ENCODE results near the gene CABLES1. TPM values are rescaled to one million over a fixed set of nuclear protein-coding genes. Genes with fewer than 3 reads are reported as not detected.
A peak's percentile ranks its signal among the peaks of the same experiment; 100 is the strongest.

Gene CABLES1
- total RNA-seq, 4 donors from 2014 or later: 0.58 to 1.6 (median 1.3) TPM

DNA sequence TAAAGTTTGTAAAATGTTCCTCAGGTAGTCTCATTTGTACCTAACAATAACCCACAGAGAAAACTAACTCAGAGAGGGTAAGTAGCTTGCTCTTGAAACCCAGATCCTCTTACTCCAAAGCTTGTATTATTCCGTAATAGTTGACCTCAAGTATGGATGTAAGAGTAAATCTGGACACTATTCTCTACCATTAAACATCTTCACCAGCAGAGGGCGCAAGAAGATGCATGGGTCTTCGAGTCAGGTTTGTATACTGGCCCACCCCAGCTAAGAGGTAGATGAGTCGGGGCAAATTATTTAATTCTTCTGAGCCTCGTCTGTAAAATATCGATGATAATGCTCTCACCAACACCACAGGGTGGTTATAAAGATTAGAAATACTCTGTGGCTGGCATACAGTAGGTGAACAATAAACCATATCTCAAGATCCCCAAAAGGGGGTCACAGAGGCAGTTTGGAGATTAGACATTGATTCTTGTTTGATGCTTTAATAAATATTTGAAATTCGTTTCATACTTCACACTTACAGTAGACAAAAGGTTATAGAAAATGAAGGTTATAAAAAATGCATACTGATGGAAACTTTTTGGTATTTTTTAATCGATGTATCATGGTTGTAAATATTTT, 3.5 kb upstream of the CABLES1 start:
- TF ChIP-seq, protein P1, sequence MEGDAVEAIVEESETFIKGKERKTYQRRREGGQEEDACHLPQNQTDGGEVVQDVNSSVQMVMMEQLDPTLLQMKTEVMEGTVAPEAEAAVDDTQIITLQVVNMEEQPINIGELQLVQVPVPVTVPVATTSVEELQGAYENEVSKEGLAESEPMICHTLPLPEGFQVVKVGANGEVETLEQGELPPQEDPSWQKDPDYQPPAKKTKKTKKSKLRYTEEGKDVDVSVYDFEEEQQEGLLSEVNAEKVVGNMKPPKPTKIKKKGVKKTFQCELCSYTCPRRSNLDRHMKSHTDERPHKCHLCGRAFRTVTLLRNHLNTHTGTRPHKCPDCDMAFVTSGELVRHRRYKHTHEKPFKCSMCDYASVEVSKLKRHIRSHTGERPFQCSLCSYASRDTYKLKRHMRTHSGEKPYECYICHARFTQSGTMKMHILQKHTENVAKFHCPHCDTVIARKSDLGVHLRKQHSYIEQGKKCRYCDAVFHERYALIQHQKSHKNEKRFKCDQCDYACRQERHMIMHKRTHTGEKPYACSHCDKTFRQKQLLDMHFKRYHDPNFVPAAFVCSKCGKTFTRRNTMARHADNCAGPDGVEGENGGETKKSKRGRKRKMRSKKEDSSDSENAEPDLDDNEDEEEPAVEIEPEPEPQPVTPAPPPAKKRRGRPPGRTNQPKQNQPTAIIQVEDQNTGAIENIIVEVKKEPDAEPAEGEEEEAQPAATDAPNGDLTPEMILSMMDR (IDR thresholded peaks at IDR 0.05 in 4 of 5, conservative IDR thresholded peaks at IDR 0.05 in 1 of 5): peak; percentile 71 to 81 (median 75)
- no peak for TF ChIP-seq POLR2A (IDR thresholded peaks at IDR 0.05)
- H3K27me3 ChIP-seq: peaks cover 7 to 18% (median 7%) of the 10 kb centered on the region in 3 donors
- ATAC-seq (peak; percentile 49 to 55), DNase-seq (peak in 1 of 2 donors; percentile 28)
- in situ Hi-C loops (cut with MboI; ENCODE audit: low sequenced_read_pairs in 4 of 4) (loop anchor here (5.0 to 25.0 kb wide), 5 partner anchors 225 to 455 kb away; partner anchors contain the start of gene NPC1 (in 1 of the 4)), intact Hi-C loops (cut with DNase I; ENCODE audit: low total_unique reads) (loop anchor here (1.0 to 10.0 kb wide), 3 partner anchors 227 to 1143 kb away; no protein-coding TSS in a partner anchor)
- H3K4me3 ChIP-seq: no peak overlapping the region
- no peak overlapping the region for H3K27ac ChIP-seq
- H3K36me3 ChIP-seq: no peaks in the 10 kb centered on the region
- H3K9me3 ChIP-seq: no peaks in the 10 kb centered on the region
- H3K4me1 ChIP-seq: peaks cover 6 to 12% of the 10 kb centered on the region in 2 donors

DNA sequence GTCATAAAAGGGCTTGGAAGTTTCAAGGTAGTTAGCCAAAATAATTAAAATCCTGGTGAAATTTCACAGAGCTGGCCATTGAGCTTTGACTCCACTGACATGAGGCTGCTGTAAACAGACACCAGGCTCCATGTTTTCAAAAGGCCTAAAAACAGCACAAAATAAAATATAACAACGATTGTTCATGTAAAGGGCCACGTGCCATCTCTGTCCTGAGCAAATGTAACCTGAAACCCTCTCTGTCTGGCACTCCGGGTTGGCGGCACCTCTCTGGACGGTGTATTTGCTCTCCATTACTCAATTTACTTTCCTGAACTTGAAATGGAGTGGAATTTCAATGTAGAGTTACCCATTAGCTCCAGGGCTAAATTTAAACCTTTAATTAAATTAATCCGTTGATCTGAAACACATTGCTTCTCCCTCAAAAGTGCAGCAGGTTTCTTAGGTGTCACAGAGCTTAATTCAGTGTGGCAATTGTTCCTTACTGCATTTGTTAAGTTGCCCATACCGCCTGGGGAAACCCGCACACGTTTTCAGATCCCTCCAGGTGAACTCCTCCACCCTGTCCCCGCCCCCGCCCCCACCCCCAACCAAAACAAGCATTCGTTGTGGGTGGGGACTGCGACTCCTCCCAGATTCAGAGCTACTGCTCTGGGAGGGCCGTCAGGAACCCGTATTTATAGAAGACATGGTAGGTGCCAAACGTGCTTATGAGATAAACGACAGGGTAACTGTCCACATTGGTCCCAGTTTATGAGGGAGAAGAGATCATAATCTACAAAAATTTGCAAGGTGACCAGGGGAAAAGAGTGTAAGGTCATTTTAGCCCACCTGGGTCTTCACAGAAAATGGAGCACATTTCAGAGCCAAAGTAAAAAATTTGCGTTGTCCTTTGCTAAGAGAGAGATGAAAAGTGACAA, 1.2 kb upstream of the CABLES1 start:
- Histone ChIP-seq H3K36me3 (no peaks in the 10 kb centered on the region), H3K9me3 (no peaks in the 10 kb centered on the region), H3K27me3 (peaks cover 9 to 28% (median 21%) of the 10 kb centered on the region in 3 donors), H3K27ac (peak overlapping the region; percentile 8 to 75 (median 66)), H3K4me1 (peaks cover 6 to 12% of the 10 kb centered on the region in 2 donors), H3K4me3 (peak overlapping the region in 2 of 4 donors; percentile 67)
- ATAC-seq (no peak), DNase-seq (no peak)
- intact Hi-C loops (cut with DNase I; ENCODE audit: low total_unique reads): loop anchor here (2.0 to 10.0 kb wide), 4 partner anchors 279 to 1141 kb away; partner anchors contain the start of genes NPC1 and RMC1
- in situ Hi-C loops (cut with MboI; ENCODE audit: low sequenced_read_pairs in 4 of 4): loop anchor here (5.0 to 25.0 kb wide), 5 partner anchors 223 to 453 kb away; partner anchors contain the start of gene NPC1 (in 1 of the 4)
- TF ChIP-seq, protein P1 (IDR thresholded peaks at IDR 0.05 in 4 of 5, conservative IDR thresholded peaks at IDR 0.05 in 1 of 5): no peak
- TF ChIP-seq POLR2A (IDR thresholded peaks at IDR 0.05): no peak

DNA sequence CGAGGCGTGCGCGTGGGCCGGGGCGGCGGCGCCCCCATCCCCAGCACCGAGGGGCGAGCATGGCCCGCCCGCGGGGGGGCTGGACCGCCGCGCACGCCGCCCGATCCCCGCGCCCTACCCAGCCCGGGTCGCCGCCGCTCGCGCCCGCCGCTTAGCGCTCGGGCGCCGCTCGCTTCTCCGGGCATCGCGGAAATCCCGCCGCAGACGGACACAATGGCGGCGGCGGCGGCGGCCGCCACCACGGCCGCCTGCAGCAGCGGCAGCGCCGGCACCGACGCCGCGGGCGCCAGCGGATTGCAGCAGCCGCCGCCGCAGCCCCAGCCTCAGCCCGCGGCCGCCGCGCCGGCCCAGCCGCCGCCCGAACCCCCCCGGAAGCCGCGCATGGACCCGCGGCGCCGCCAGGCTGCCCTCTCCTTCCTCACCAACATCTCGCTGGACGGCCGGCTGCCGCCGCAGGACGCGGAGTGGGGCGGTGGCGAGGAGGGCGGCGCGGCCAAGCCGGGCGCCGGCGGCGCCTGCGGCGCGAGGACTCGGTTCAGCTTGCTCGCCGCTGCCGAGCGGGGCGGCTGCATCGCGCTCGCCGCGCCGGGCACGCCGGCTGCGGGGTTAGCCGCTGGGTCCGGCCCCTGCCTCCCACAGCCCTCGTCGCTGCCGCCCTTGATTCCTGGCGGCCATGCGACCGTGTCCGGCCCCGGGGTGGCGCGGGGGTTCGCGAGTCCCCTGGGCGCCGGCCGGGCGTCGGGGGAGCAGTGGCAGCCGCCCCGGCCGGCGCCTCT, 453 bp downstream of the CABLES1 start:
- TF ChIP-seq, protein P1 (IDR thresholded peaks at IDR 0.05 in 4 of 5, conservative IDR thresholded peaks at IDR 0.05 in 1 of 5): no peak
- peak; percentile 11 to 37 for TF ChIP-seq POLR2A (IDR thresholded peaks at IDR 0.05)
- Histone ChIP-seq H3K4me1 (peaks cover 6 to 12% of the 10 kb centered on the region in 2 donors), H3K36me3 (no peaks in the 10 kb centered on the region), H3K27ac (peak overlapping the region; percentile 60 to 75 (median 66)), H3K4me3 (peak overlapping the region; percentile 51 to 67 (median 62)), H3K27me3 (peaks cover 9 to 28% (median 21%) of the 10 kb centered on the region in 3 donors), H3K9me3 (no peaks in the 10 kb centered on the region)
- peak; percentile 32 for ATAC-seq
- DNase-seq: no peak
- in situ Hi-C loops (cut with MboI; ENCODE audit: low sequenced_read_pairs in 4 of 4): loop anchor here in 3 of 4 donors (10.0 to 25.0 kb wide), 3 partner anchors 239 to 452 kb away; partner anchors contain the start of gene NPC1 (in 1 of the 3)
- intact Hi-C loops (cut with DNase I; ENCODE audit: low total_unique reads): loop anchor here (2.0 to 10.0 kb wide), 4 partner anchors 277 to 1139 kb away; partner anchors contain the start of genes NPC1 and RMC1
